H1 (cell line): ENCODE measurements around the gene LRIG2. TPM values are rescaled to one million over a fixed set of nuclear protein-coding genes. Genes with fewer than 3 reads are reported as not detected.

Source experiments
- ATF3 ChIP-seq: IDR thresholded peaks from 2 replicates; pipeline ENCODE4 v1.6.1; 2011; ENCODE audit warnings: low read depth, mild to moderate bottlenecking, low read length; ENCODE audit not compliant: insufficient read depth
- BCL11A ChIP-seq, 2 experiments: IDR thresholded peaks; one replicate each; pipeline ENCODE4 v1.6.1; 2011; ENCODE audit warnings: low read depth in 2 of 2, low read length in 2 of 2, mild to moderate bottlenecking in 2 of 2
- CHD1 ChIP-seq: IDR thresholded peaks from 2 replicates; pipeline ENCODE4 v1.6.1; 2012; ENCODE audit warnings: low read depth, low read length, improper control_type of control experiment
- CHD7 ChIP-seq: fragments of 300-600 bp; sonication (generic); IDR thresholded peaks from 2 replicates; pipeline ENCODE4 v1.7.1; 2012; ENCODE audit warnings: low read length, moderate library complexity, mild to moderate bottlenecking, inconsistent platforms; ENCODE audit not compliant: insufficient replicate concordance
- E2F6 ChIP-seq: IDR thresholded peaks from 2 replicates; pipeline ENCODE4 v1.6.1; 2012; ENCODE audit warnings: inconsistent platforms
- GTF2F1 ChIP-seq: IDR thresholded peaks from 2 replicates; pipeline ENCODE4 v1.6.1; 2012; ENCODE audit warnings: low read depth, low read length, improper control_type of control experiment, borderline replicate concordance
- JUND ChIP-seq: IDR thresholded peaks from 2 replicates; pipeline ENCODE4 v1.6.1; 2011; ENCODE audit warnings: mild to moderate bottlenecking, improper control_type of control experiment, low read length
- POLR2A ChIP-seq, 2 experiments: IDR thresholded peaks; 1 replicate in 1 of 2; 2 replicates in 1 of 2; pipeline ENCODE4 v1.6.1; 2011; ENCODE audit warnings: low read depth in 2 of 2, low read length in 2 of 2, mild to moderate bottlenecking in 2 of 2; ENCODE audit errors: control extremely low read depth in 1 of 2
- SIN3A ChIP-seq, 2 experiments: IDR thresholded peaks in 1 of 2; conservative IDR thresholded peaks in 1 of 2; 2 replicates each; pipeline ENCODE4 v1.6.1; 2011 to 2012; ENCODE audit warnings: low read length in 2 of 2, improper control_type of control experiment in 1 of 2, low read depth in 1 of 2, mild to moderate bottlenecking in 1 of 2
- TEAD4 ChIP-seq: IDR thresholded peaks from 2 replicates; pipeline ENCODE4 v1.6.1; 2012; ENCODE audit warnings: low read depth, low read length, inconsistent platforms, mixed read lengths
- ZNF274 ChIP-seq: IDR thresholded peaks from 2 replicates; pipeline ENCODE4 v1.7.0; 2012; ENCODE audit warnings: low read length, borderline replicate concordance; ENCODE audit errors: extremely low read depth
- polyA plus RNA-seq, 7 experiments: library from polyadenylated mRNA; depleted of rRNA in 3 of 7; stranded (reverse) in 5 of 7; unstranded in 2 of 7; fragments of >200 nt in 5 of 7; fragments of 200-250 nt in 2 of 7; gene quantifications; 1 replicate in 5 of 7; 2 replicates in 1 of 7; 4 replicates in 1 of 7; pipeline versions ENCODE4 v1.2.1 to v1.2.3, GENCODE V29; 2011 to 2013; ENCODE audit warnings: missing spikeins in 2 of 7, mixed read lengths in 2 of 7
- total RNA-seq: library from RNA; stranded (reverse); fragmentation: NEBNext Ultra II Directional; extraction: Animal tissue kit (Norgen Biotek cat#: 25700); gene quantifications from 2 replicates; pipeline ENCODE4 v1.2.1, GENCODE V29; 2021

LRIG2 gene
- total and polyA plus RNA-seq, 2 of the 8 experiments (the other 6 are each of a cell fraction or from before 2014, with no cell fraction given), result 16.2 to 20.9 TPM

GRCh38 chr1:113128116-113128515 is 55.1 kb downstream of the LRIG2 start (continued):
- no peak for TF ChIP-seq CHD7
- TF ChIP-seq SIN3A (conservative IDR thresholded peaks at IDR 0.05 in 1 of 2, IDR thresholded peaks at IDR 0.05 in 1 of 2; ENCODE audit: low read depth in 1 of 2, low read length in 2 of 2), result no peak
- no peak for TF ChIP-seq JUND
- TF ChIP-seq ZNF274, result no peak
- TF ChIP-seq E2F6, result no peak
- no peak for TF ChIP-seq GTF2F1
- no peak for TF ChIP-seq ATF3
- no peak for TF ChIP-seq POLR2A (IDR thresholded peaks at IDR 0.05; ENCODE audit: control extremely low read depth in 1 of 2, low read depth in 2 of 2, low read length in 2 of 2)
- TF ChIP-seq CHD1, result no peak
- TF ChIP-seq BCL11A (IDR thresholded peaks at IDR 0.05; ENCODE audit: low read depth in 2 of 2, low read length in 2 of 2), result no peak
- no peak for TF ChIP-seq TEAD4
